HG03095 (cell line): ENCODE data around the gene FAM20B.

Experiments used
- ATAC-seq: cut with Tn5 transposase; IDR thresholded peaks from one replicate; pipeline ENCODE4 v1.9.1; 2021; ENCODE audit warnings: moderate library complexity; ENCODE audit not compliant: unreplicated experiment

Gene FAM20B

DNA sequence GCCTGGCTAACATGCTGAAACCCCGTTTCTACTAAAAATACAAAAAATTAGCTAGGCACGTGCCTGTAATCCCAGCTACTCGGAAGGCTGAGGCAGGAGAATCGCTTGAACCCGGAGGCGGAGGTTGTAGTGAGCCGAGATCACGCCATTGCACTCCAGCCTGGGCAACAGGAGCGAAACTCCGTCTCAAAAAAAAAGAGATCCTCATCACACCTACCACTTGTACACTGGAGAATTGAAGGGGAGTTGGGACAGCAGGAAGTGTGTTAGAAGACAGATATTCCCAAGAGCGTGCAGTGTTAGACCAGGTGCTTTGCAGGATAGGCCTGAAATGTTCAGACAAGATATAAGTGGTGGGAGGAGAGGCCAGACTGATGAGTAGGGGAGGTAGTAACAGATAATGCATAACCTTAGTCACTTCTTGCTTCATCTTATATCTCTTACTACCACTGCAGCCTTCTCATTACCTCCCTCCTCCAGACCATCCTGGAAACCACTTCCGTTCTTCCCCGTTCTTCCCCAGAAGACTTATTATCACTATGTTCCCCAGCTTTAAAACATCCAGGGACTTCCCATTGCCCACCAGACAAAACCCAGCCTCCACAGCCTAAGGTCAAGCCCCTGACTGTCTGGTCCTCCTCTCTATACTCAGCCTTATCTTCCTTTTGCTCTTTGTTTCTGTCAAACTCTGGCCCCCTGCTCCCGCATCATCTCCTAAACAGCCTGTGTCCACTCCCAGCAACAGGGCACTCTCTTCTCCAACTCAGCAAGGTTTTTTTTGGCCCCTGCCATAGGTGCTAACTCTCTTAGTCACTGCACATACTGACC is 21.3 kb downstream of the FAM20B start:
- no peak for ATAC-seq

DNA sequence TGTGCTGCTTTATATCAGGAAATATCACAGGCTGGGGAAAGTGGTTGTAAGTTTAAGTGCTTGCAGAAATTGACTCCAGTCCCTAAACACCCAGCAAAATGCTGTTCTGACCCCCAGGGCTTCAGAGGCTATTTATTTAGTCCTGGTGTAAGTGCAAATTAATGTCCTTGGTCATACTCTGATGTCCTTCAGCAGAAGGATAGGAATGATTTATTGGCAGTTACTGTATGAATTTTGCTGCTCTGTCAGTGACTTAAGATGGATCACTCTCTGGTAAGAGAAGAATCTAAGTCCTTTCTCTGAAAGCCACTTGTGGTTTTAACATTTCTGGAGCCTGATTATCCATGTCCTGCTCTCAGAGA is 21.9 kb downstream of the FAM20B start:
- ATAC-seq: no peak

DNA sequence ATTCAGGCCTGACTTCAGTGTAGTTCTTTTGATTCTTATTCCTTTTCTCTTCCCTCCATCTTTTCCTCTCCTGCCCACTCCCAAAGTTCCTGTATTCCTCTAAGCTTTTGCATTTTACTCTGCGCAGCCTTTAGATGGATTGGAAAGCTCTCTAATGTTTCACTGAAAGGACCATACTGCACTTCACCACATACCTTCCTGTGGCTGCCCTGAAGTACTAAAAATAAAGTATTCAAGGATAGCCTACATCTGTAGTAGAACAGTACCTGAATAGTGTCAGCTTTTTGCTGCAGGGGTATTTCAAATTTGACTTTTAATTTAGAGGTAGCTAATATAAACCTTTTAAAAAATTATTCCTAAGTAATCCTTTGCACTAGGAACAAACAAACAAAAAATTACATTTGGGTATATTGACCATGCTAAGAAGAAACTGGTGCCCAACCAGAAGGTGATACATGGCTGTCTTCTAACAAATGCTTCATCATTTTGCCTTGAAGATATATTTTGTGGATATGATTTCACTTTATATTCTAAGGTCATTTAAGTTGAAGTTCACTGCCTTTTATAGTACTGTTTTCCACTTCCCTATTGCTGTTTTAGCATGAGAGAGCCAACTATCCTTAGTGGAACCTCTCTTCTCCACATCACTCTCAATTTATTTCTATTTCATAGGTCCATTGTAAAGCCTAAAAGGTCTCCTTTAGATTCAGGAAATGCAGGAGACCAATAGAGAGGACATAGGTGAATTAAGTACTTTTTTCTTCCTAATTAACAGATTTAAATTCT is 22.8 kb downstream of the FAM20B start:
- ATAC-seq: no peak

DNA sequence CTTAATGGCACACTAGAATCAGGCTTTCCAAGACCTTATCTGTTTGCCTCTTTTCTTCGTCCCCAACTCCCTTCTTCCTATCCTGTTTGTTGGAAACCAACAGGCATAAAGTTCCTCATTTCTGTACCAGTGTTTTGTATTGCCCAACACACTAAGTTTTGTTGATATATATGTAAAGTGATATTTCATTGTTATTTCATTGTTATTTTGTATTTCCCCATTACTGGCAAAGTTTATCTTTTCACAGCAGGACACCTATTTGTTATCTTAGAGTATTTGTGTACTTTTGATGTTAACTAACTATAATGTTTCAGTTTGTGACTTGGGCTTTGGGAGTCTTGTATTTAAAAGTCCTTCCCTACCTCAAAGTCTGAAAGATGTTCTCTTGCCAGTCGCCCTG is 27.1 kb downstream of the FAM20B start:
- no peak for ATAC-seq

DNA sequence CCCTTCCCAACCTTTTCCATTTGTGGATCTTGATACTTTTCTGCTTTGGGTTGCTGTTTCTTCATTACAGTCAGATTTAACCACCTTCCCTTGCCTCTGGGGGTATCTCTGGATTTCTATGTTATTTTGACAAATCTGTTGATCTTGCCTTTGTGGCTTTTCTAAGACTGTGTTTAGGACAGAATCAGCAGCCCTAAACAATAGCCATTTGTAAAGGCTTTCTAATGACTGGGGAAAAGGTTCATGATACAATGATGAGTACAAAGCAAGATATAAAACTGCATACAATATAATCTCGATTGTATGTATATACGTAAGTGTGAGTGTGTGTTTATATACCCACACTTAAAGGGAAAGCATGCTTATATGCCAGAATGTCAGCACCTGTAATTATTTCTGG is 27.8 kb downstream of the FAM20B start:
- ATAC-seq: no peak

DNA sequence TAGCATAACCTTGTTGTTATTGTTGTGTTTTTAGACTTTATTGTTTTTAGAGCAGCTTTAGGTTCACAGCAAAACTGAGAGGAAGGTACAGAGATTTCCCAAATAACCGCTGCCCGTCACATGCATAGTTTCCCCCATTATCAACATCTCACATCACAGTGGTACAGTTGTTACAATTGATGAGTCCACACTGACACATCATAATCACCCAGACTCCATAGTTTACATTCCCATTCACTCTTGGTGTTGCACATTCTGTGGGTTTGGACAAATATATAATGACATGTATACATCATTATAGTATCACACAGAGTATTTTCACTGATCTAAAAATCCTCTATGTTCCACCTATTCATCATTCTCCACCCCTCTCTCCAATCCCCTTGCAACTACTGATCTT is 30.2 kb downstream of the FAM20B start:
- ATAC-seq: no peak

DNA sequence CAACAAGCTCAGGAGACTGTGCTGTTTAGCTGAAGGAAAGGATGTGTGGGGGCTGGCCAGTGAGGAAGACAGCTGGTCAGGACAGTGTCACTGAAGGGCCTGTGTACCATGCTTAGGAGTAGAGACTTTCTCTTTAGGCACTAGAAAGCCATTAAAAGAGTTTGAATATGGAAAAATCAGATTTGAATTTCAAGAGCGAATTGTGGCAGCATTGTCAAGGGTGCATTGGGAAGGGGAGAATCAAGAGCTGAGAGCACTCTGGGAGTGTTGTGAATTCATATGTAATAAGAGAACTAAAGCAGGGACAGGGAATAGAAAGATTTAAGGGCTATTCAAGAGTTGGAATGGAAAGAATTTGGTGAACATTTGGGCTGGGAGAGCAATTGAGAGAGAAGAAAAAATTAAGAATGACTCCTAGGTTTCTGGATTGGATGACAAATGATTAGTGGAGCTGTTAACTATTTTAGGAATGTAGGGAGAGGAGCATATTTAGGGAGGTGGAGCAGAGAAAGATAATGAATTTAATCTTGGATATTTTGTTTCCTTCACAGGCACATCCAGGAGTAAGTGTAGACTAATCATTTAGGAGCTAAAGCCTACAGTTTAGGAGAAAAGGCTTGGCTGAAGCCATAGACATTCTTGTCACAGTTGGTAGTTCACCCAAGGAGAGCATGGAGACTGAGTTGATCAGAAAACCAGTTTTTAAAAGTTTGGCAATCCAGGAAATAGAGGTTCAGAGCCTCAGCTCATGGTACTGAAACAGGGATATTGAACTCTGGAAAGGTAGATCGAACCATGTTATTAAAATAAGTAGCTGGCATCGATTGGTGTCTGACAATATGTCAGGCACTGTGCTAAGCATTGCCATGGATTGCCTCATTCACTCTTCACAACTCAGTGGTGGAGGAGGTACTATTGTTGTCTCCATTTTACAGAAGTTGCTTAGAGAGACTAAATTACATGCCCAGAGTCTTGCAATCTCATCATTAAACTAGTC is 33.1 kb downstream of the FAM20B start:
- no peak for ATAC-seq

DNA sequence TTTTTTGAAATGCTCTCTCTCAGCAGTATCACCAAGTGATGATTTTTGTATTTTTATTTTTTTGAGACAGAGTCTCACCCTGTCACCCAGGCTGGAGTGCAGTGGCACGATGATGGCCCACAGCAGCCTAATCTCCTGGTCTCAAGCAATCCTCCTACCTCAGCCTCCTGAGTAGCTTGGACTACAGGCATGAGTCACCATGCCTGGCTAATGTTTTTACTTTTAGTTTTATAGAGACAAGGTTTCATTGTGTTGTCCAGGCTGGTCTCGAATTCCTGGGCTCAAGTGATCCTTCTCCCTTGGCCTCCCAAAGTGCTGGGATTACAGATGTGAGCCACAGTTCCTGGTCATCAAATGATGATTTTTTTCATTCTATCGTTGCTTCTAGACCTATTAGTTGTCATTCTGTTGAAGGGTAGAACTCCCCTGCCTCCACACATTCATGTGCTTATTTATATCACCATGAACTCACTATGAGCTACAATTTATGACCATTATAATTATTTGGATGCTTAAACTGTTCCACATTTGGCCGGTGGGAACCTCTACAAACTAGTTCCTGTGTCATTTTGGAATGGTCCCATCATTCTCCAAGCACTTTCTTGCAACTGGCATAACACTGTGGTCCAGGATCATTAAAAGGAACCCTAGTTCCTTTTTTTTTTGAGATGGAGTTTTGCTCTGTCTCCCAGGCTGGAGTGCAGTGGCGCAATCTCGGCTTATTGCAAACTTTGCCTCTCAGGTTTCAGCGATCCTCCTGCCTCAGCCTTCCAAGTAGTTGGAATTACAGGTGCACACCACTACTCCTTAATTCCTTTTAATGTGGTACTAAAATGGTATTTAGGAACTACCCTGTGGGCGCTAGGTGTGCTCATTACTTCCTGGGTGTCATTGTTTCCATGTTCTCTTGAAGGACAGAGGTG is 35.9 kb downstream of the FAM20B start:
- ATAC-seq: no peak

DNA sequence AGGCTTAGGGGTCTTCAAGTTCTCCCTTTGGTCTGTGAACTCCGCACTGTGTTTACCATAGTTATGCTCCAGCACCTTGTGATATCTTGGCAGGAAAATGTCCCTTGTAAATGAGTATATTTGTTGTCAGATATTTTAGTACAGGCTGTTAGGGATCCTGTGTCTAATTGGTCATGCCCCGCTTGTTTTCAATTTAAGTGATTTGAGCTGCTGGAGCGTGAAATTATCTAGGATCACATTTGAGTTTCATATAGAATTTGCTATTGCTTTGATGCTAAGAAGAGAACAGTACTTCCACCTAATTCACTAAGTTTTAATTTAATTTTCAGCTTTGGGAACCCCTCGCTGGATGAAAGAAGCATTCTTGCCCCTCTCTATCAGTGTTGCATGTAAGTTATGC is 40.8 kb downstream of the FAM20B start:
- ATAC-seq: no peak

DNA sequence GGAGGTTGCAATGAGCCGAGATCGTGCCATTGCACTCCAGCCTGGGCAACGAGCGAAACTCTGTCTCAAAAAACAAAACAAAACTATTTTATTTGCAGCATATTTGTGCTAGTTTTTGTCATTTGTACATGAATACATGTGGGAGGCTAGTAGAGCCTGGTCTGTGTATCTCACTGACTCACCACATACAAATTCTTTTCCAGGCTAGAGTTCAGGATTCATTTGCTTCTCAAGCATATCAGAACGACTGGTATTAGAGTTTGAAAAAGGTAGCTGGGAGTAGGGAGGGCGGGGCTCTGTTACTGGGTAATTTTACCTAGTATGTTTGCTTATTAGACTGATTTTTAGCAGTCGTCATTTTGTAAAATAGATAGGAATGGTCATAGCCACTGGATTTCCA is 51.7 kb downstream of the FAM20B start:
- ATAC-seq: no peak

DNA sequence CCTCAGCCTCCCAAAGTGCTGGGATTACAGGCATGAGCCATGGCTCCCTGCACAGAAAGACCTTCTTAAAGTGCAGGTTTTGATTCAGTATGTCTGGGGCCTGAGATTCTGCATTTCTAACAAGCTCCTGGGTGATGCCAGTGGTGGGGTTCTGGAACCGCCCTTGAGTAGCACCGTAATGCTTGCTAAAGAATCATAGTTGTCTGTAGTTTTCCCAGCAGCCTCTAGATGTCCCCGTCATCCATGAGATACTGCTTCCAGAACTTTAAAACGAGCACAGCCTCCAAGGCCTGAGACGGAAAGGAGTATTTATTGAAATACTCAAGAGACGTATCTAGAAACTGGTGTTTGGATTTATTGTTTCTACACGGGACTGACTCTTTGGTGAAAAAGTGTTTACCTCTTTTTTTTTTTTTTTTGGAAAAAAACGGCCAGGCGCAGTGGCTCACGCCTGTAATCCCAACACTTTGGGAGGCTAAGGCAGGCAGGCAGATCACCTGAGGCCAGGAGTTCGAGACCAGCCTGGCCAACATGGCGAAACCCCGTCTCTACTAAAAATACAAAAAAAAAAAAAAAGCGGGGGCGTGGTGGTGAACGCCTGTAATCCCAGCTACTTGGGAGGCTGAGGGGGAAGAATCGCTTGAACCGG is 53.5 kb downstream of the FAM20B start:
- no peak for ATAC-seq

DNA sequence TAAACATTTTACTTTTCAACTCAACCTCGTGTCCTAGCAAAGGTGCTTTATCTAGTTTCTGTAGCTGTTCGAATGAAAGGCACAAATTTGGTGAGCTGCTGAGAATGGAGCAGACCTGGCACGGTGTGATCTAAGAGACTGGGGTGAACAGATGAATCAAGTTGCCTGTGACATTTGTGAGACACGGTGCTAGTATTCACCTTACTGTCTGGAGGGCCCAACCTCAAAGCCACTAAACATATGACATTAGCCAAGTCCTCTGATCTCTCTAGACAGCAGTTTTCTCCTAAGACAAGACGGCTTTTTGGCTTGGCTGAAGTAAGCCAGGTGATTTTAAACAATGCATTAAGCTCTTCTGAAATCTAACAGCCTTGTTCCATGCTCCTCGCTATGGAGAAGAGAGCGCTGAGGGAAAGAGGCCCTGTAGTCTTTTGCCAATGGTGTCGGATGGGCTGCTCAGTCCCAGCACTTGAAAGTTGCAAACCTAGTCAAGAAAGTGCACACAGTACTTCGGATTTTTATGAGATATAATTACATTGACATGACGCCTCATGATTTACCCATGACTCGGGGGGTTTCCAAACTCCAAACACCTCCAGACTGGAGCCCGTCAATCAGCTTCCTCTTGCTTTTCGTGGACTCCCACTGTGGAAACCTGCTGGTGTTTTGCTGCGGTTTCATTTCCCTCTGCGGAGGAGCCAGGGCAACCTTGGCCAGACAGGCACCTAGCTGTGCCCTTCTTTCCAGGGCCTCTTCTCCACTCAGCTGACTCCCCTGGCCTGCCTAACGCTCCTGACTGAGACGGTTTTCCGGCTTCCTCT is 55.4 kb downstream of the FAM20B start:
- ATAC-seq: no peak

DNA sequence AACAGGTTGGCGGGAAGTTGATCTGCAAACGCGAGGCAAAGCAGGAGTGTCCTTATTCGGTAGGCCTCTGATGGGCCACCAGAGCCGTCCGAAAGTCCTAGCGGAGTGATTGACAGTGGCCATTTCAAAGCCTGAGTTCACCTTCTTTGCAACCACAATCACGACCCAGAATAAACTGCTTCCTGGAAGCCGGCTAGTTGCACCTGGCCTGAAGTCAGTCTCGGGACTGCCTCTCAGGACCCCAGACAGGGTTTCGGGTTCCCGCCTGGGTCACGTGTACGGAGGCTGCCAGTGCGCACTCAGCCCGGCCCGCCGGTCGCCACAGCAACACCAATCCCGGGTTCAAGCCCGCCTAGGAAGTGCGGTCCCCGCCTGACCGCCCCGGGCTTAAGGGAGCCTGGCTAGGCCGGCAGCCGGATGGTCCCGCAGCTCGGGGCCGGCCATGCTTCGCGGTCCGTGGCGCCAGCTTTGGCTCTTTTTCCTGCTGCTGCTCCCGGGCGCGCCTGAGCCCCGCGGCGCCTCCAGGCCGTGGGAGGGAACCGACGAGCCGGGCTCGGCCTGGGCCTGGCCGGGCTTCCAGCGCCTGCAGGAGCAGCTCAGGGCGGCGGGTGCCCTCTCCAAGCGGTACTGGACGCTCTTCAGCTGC is 56.1 kb downstream of the FAM20B start, which contains the start of gene TOR3A:
Gene TOR3A, plus strand, starts transcription at position 384 of the 646 bp plus-strand sequence. Its CDS starts 59 bp downstream, at position 443.
- ATAC-seq: peak; percentile 85

DNA sequence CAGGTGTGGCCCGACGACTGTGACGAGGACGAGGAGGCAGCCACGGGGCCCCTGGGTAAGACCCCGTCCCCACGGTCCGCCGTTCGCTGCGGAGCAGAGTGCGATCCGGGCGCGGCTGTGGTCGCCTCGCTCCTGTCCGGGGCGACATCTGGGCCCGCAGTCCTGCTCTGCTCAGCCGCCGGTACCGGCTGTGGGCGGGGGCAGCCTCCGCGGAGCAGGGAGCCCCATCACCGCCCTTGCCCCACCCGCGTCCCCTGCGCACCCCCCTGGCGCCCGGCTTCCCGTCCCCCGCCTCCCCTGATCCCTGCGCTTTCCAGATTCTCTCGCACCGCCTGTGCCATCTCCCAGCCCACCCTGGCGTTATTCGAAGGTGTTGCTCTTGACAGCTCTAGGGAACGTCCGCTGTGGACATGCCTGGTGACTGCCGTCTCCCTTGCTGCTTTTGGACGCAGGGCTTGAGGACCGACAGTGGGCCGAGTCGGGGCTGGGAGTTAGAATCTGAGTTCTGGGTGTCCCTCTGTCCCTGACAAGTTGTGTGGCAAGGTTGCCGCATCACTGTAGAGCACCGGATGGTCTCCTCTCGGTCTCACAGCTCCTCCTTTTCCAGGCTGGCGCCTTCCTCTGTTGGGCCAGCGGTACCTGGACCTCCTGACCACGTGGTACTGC is 56.8 kb downstream of the FAM20B start:
- ATAC-seq: peak; percentile 11

DNA sequence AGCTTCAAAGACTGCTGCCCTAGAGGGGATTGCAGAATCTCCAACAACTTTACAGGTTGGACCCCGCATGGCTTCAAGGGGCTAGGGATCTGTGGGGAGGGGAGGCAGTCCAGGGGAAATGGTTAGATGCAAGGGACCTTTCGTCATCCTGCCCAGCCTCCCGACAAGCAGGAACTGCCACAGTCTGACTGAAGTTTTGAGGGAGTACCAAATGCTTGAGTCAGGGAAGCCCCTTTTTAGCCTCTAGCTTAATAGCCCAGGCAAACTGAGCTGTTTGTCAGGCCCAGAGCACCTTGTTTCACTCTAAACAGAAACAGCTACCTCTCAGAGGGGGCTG is 57.3 kb downstream of the FAM20B start:
- ATAC-seq: no peak

DNA sequence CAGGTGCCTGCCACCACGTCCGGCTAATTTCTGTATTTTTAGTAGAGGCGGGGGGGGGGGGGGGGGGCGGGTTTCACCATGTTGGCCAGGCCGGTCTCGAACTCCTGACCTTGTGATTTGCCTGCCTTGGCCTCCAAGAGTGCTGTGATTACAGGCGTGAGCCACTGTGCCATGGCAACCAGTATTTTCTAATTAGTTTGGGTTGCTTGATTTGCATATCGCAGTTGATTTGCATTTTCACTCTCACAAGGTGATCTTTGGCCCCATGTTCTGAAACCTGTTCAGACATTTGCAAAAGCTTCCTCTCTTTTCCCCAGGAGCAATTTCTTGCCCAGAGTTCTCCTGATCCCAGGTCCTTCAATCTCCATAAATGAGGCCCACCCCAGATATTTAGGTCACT is 57.8 kb downstream of the FAM20B start:
- no peak for ATAC-seq

DNA sequence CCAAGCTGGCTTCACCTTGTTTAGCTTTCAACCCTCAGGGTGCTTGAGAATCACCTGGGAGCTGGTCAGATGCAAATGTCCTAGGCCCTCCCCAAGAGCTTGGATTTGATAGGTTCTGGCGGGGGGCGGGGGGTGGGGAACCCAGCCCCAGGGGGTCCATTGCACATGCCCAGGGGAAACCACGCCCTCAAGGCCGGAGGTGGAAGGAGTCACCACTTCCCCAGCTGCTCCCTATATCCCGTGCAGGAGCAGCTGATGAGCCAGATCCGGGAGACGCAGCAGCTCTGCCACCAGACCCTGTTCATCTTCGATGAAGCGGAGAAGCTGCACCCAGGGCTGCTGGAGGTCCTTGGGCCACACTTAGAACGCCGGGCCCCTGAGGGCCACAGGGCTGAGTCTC is 62.0 kb downstream of the FAM20B start:
- no peak for ATAC-seq
